NOMO-1 (cell line): ENCODE measurements around the gene GSDME.
A peak's percentile ranks its signal among the peaks of the same experiment; 100 is the strongest.

Experiments used
- DNase-seq, 2 experiments: peaks; one replicate each; lab custom pipeline; 2025; ENCODE audit not compliant: unreplicated experiment in 2 of 2; lab: John Stamatoyannopoulos, UW

The GSDME gene

GRCh38 chr7:24707988-24708615 lies 49.2 kb downstream of the GSDME start:
- DNase-seq: no peak

GRCh38 chr7:24706211-24707170 lies 50.8 kb downstream of the GSDME start:
- no peak for DNase-seq

DNA sequence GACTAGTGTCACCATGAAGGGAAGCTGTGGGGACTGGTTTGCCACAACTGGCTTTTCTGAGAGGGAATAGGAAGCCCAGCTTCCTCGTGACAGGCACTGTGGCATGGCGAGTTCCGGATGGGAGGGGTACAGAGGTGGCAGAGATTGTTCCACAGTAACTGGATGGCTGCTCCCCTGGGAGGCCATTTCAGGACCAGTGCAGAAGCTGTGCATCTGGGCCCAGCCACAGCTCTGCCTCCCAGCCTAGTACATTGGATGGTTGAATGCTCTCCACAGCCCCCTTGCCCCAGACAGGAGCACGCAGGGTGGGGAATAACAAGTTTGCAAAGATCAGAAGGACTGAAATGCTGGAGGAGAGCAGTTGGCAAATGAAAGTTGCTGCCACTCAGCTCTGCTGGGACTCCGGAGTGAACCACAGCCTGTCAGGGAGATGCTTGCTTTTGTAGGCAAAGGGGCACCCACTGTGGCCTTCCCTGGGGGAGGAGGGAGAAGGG lies 51.8 kb downstream of the GSDME start:
- DNase-seq: no peak

- DNase-seq: no peak
These were observed 53.0 kb downstream of the GSDME start for GRCh38 chr7:24704311-24704710.

- DNase-seq: no peak
These were observed 54.0 kb downstream of the GSDME start for GRCh38 chr7:24703296-24703695.

GRCh38 chr7:24702755-24703154 lies 54.5 kb downstream of the GSDME start:
- DNase-seq: no peak

DNA sequence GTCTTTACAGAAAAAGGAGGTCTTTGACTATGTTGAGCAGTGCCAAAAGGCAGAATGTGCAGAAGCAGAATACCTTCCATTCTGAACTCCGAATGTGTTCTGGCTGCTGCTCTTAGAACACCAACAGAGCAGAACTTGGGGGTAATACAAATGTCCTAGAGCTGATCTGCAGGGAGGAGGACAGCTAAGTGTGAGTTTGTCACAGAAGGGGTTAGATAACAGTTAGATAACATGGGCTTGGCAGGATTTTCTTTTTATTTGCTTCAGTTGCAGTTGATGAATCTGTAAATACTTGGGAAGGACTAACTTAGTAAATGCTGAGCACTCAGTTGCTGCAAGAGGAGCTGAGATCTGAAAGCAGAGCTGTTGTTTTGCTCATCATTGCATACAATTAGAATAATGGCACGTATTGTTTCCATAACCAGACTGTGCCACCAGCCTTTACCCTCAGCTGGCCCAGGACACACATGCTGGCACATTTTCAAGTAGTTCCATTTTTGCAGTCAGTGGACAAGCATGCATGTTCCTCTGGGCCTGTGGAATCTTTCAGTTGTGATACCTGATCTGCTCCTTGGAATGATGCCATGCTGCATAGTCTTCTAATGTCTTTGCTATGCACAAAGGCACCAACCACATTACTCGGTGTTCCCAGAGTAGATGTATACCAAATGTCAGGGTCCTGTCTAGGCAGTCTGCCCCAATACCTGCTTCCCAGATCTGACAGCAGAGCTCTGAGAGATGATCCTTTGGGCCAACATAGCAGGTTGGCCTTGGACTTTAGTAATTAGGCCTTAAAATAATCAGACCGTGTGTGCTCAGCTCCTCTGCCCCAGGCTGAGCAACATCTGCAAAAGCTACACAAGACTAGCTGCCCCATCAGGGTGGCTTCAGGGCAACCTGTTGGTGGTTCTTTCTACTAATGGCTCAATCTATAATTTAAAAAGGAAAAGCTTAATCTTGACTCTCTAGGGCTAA lies 55.7 kb downstream of the GSDME start:
- DNase-seq: no peak

DNA sequence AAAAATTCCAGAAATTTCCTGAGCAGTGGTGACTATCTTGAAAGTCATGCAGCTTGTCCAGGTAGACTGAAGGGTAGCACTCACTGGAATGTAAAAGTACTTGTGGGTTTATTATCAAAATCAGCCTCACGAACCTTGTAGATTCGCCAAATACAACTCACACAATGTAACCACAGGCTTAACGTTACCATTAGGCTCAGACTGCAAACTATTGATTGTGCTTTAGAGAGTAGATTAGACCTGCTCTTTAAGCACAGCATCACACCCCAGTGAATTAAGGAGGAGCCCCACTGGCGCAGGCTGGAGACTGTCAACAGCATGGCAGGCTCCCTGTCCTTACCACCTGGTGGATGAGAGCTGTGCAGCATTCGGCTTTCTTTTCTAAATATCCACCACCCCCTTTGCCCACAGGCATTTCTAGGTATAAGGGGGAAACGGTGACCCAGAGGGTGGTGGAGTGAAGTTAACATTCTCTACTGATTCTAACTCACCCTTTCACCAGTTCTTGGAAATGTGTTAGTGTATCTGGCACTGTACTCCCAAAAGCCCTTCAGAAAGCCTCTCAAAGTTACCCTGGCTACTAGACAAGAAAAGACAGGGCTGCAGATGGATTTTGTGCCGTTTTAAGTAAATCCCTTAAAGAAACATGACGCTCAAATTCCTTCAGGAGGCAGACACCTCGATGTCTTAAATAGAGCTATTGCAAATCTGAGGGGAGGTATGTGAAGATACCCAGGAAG lies 56.6 kb downstream of the GSDME start:
- no peak for DNase-seq

DNA sequence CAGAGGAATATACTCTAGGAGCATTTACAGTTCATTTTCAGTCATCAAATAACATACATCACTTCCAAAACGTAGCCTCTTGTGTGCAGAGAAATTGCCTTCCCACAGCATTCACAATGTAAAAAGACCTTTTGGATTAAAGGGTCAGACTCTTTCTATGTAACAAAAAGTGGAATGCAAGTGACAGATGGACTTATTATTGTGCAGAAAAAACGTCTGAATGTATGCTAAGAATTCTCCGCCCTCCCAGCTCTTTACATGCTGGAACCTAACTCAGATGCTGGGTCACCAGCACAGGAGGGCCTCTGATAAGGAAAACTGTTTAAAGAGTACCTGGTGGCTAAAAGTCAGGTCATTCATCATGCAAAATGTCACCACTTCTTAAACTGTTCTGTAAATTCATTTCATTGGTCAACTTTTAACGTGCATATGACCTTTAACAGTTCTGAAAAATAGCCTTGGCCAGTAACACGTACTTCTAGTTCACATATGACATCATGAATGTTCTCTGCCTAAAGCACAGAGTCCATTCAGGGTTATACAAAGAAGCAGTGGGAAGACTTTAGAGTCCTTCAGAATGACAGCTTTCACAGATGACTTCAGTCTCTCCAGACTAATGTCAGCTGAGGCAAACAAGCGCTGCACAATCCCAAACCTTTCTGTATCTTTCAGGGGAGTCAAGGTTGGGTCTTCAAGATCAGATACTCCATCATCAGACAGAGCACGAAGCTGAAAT lies 58.6 kb downstream of the GSDME start:
- no peak for DNase-seq

DNA sequence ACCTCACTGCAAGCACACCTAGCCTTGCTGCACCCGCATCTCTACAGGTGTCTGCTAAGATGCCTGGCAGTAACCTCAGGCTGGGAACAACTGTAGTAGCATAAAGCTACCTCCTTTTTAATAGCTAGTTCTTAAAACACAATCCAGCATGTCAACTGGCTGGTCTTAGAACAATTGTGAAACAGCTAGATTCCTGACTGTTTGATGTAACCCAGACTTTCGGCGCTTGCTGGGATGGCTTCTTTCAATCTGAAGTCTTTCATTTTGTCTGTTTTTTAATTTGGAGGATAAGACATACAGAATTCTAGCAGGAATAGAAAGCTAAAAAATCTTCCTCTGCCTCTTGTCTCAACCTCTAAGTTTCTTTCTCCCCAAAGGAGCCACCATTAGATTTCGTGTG lies 59.8 kb downstream of the GSDME start:
- no peak for DNase-seq

DNA sequence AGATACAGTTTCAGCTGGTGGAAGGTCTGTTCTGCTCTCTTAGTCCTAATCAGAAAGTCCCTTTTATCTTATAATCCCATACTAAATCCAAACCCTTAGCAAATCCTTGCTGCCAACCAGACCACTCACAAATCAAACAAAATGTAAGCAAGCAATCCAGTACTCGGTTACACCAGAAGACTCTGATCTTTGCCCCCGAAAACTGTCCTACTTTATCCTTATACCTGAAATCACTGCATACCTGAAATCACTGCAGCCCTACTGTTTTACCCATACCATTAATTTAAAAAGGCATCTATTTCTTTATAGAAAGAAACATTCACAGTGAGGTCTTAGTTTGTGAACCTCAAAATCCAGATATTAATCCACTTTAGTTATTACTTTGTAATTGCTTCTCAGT lies 64.7 kb downstream of the GSDME start:
- DNase-seq: no peak

GRCh38 chr7:24690251-24690650 lies 67.0 kb downstream of the GSDME start:
- peak in 1 of 2 experiments; percentile 5 for DNase-seq

DNA sequence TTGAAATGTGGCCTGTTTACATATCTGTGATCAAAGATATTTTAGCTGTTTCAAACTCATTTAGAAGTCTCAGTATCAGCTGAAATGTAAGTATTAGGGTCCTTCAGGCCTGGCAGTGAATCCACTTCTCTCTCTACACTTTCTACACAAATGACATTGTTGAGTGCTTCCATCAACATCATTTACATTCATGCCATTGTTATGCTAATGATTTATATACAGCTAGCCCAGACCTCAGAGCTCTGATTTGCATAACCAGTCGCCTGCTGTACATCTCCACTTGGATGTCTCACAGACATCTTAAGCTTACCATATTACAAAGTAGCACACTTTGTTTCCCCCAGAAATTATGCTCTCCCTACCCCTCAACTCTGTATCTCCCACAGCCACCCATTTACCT lies 71.6 kb downstream of the GSDME start:
- no peak for DNase-seq

- no peak for DNase-seq
These were observed 86.5 kb downstream of the GSDME start for GRCh38 chr7:24670782-24671181.

- no peak for DNase-seq
These were observed 87.2 kb downstream of the GSDME start for GRCh38 chr7:24669971-24670591.

GRCh38 chr7:24668927-24669635 lies 88.2 kb downstream of the GSDME start:
- no peak for DNase-seq

DNA sequence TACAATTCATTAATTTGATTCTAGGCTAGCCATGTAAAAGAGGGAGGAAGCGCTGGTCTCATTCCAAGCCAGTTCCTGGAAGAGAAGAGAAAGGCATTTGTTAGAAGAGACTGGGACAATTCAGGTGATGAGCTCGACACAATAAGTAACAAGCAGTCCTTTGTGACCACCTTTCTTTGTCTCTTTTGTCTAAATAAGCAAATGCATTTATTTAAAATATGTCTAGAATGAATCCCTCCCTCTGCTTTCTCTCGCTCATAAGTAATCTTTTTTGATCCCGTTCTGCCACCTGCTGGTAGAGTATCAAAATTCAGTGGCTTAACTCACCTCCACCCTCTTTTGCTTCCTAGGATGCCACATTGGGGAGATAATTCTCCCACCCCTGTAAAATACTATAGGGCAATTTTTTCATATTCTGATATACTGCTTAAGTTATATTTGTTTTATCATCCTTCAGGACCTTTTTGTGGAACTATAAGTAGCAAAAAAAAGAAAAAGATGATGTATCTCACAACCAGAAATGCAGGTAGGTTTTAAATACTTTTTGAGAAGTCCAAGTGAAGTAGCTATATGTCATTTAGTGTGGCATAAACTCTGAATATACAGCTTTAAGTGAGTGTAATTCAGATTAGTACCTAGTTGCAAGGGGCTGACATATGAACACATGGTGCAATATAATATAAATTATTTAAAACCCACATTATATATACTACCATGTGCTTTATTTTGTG lies 91.5 kb downstream of the GSDME start:
- peak in 1 of 2 experiments; percentile 36 for DNase-seq

DNA sequence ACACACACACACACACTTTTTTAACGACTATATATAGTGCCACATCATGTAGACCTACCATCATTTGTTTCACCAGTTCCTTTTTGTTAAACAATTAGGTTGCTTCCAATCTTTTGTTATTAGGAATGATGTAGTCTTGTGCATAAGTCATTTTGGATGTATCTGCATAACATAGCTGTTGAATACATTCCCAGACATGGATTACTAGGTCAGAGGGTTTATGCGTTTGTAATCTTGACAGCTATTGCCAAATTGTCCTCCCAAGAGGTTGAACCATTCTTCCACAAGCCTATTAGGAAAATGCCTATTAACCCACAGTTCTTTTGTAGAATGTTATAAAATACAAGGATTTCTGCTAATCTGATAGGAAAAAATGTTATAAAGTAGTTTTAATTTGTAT lies 96.7 kb downstream of the GSDME start:
- no peak for DNase-seq
